ENCODE measurements around the gene ANKDD1B. TPM values are rescaled to one million over a fixed set of nuclear protein-coding genes. Genes with fewer than 3 reads are reported as not detected.
"Not testable (repeated sequence)": the region's sequence is repeated elsewhere in the genome, so short reads cannot be mapped to it uniquely, and the experiment has no call there.

Gene ANKDD1B
- total RNA-seq: 1 to 10 TPM; 3.6 to 6.3 TPM

DNA sequence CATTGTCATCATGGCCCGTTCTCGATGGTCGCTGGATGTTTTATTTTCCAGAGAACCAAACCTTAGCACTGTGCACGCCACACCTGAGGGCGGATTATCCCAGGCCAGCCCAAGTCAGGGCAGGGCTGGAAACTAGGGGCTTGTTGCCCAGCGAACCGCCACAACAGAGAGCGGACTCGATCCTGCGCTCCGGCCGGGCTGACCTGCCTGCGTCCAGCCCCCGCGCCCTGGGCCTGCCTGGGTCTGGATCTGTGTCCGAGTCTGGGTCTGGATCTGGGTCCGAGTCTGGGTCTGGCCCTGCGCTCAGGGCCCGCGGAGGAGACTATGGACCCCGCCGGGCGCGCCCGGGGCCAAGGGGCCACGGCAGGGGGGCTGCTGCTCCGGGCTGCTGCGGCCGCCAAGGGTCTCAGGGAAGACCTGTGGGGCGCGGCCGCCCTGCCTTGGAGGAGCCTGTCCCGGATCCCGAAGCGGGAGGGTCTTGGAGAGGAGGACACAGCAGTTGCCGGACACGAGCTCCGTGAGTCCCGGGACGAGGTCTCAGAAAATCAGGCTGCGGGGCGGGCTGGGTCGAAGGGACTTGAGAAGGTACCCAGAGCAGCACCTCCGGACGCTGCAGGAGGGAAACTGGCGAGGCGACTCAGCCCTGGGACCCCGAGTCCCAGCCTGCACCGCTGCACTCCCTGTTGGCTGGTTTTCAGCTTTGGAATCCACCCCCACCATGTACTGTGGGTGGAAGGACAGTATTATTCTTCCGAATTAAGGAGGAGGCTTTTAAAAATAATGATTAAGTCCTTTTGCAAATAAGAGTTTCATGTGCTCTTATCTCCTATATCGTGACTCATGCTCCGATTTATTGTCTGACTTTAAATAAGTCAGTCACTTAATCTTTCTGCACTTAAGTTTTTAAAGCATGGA is at the start of gene ANKDD1B:
Gene ANKDD1B, plus strand, starts transcription at position 143 of the 915 bp plus-strand sequence. Its CDS starts 182 bp downstream, at position 325.
- Histone ChIP-seq H3K4me1 (peaks cover 4% of the 10 kb centered on the region), H3K27me3 (no peaks in the 10 kb centered on the region), H3K36me3 (no peaks in the 10 kb centered on the region), H3K9ac (ENCODE audit: low read depth in 2 of 2, low read length in 2 of 2) (peak within 1 kb of the TSS; percentile 77 to 97), H3K9me3 (no peaks in the 10 kb centered on the region), H3K27ac (peak within 1 kb of the TSS; percentile 45), H3K4me3 (peak within 1 kb of the TSS; percentile 67)
- TF ChIP-seq, protein P1, sequence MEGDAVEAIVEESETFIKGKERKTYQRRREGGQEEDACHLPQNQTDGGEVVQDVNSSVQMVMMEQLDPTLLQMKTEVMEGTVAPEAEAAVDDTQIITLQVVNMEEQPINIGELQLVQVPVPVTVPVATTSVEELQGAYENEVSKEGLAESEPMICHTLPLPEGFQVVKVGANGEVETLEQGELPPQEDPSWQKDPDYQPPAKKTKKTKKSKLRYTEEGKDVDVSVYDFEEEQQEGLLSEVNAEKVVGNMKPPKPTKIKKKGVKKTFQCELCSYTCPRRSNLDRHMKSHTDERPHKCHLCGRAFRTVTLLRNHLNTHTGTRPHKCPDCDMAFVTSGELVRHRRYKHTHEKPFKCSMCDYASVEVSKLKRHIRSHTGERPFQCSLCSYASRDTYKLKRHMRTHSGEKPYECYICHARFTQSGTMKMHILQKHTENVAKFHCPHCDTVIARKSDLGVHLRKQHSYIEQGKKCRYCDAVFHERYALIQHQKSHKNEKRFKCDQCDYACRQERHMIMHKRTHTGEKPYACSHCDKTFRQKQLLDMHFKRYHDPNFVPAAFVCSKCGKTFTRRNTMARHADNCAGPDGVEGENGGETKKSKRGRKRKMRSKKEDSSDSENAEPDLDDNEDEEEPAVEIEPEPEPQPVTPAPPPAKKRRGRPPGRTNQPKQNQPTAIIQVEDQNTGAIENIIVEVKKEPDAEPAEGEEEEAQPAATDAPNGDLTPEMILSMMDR (IDR thresholded peaks at IDR 0.05): no peak
- intact Hi-C loops (cut with DNase I): no loop called here
- peak; percentile 54 for DNase-seq

GRCh38 chr5:75565991-75566709 is 45.1 kb upstream of the ANKDD1B start:
- H3K4me1 ChIP-seq; H3K27ac ChIP-seq; H3K9ac ChIP-seq (ENCODE audit: low read depth in 2 of 2, low read length in 2 of 2); H3K36me3 ChIP-seq; H3K27me3 ChIP-seq; H3K4me3 ChIP-seq; H3K9me3 ChIP-seq; DNase-seq; intact Hi-C loops (cut with DNase I): not testable (repeated sequence)

DNA sequence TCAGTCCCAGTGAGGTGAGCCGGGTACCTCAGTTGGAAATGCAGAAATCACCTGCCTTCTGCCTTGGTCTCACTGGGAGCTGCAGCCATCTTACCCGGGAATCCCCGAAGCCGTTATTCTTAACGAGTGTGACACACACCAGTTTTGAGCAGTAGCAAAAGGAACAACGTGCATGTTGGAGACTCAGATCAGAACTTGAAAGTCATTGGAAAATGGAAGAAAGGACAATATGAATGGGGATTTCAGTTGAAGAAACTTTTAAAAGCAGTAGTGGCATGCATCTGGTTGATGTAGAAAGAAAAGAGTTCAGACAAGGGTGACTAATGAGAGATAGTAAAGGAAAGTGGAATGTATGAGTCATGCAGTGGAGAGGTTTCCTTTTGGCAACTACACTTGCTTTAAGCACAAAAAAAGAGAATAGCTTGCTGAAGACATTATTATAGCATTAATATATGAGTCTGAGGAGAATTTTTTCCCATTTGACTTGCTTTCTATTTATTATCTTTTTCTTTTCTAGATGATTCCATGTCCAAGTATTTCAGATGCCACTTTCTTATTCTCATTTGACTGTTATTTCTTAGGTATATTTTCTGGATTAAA is 44.4 kb upstream of the ANKDD1B start:
- intact Hi-C loops (cut with DNase I): no loop called here
- Histone ChIP-seq H3K9me3 (no peaks in the 10 kb centered on the region), H3K36me3 (no peaks in the 10 kb centered on the region), H3K4me1 (no peaks in the 10 kb centered on the region), H3K27me3 (no peaks in the 10 kb centered on the region), H3K9ac (ENCODE audit: low read depth in 2 of 2, low read length in 2 of 2) (no peak overlapping the region), H3K4me3 (no peak overlapping the region), H3K27ac (no peak overlapping the region)
- DNase-seq: no peak
- TF ChIP-seq, protein P1 (IDR thresholded peaks at IDR 0.05): no peak

DNA sequence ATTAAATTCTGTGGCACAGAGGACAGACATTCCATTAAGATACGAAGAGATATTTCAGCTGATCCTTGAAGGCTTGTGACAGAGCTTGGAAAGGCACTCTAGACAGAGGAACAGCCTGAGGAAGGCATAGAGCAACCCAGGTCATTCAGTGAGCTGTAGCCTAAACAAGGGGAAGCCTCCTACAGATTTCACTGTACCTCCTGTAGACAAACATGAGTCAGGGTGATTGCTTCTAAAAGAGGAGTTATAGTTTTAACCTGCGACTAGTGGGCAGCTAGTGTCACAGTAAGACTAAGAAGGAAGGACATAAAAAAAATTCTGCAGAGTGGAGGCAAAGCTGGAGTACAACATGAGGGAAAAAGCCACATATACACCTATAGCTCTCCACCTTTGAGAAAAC is 43.5 kb upstream of the ANKDD1B start:
- Histone ChIP-seq H3K4me3 (no peak overlapping the region), H3K4me1 (no peaks in the 10 kb centered on the region), H3K27ac (no peak overlapping the region), H3K27me3 (no peaks in the 10 kb centered on the region), H3K9ac (ENCODE audit: low read depth in 2 of 2, low read length in 2 of 2) (no peak overlapping the region), H3K9me3 (no peaks in the 10 kb centered on the region), H3K36me3 (no peaks in the 10 kb centered on the region)
- TF ChIP-seq, protein P1 (IDR thresholded peaks at IDR 0.05): no peak
- intact Hi-C loops (cut with DNase I): no loop called here
- no peak for DNase-seq

DNA sequence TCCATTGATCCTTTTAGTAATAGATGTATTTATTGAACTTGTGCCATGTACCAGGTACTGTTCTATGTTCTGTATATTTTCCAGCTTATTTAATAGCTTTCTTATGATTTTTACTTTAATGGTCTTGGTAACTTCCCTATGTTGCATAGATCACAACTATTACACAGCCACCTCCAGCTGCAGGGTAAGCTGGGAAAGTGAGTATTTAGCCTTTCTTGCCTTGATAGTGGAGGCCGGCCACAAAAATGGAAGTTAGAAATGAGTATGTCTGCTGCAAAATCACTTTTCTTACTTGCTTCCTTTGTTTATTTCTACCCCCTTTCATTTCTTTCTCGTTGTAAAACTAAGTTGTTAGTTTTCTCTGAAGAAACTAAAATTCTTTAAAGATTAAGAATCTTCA is 43.1 kb upstream of the ANKDD1B start:
- no peak for DNase-seq
- Histone ChIP-seq H3K27me3 (no peaks in the 10 kb centered on the region), H3K4me3 (no peak overlapping the region), H3K9me3 (no peaks in the 10 kb centered on the region), H3K9ac (ENCODE audit: low read depth in 2 of 2, low read length in 2 of 2) (no peak overlapping the region), H3K36me3 (no peaks in the 10 kb centered on the region), H3K4me1 (no peaks in the 10 kb centered on the region), H3K27ac (no peak overlapping the region)
- TF ChIP-seq, protein P1 (IDR thresholded peaks at IDR 0.05): no peak
- intact Hi-C loops (cut with DNase I): no loop called here

Data from colonic mucosa (tissue), 4 donors.